Gastrocnemius medialis (tissue), 4 donors: ENCODE results near the gene SMARCAL1. TPM values are rescaled to one million over a fixed set of nuclear protein-coding genes. Genes with fewer than 3 reads are reported as not detected.

Experiments
- ATAC-seq, 2 donors: fragments of 150-250 bp; one replicate each; pipeline ENCODE4 v1.9.1; 2016
- DNase-seq, 2 donors: peaks; one replicate each; pipeline ENCODE4 v3.0.0-alpha.2; 2019
- H3K27ac ChIP-seq, 4 donors: fragments of 200-600 bp; sonication (generic); 1 replicate in 1 of 4; 2 replicates in 3 of 4; pipeline ENCODE4 v1.5.1; 2016 to 2018; ENCODE audit warnings: mild to moderate bottlenecking in 2 of 4, moderate library complexity in 1 of 4
- H3K27me3 ChIP-seq, 3 donors: fragments of 200-600 bp; sonication (generic) in 2 of 3; 1 replicate in 1 of 3; 2 replicates in 2 of 3; pipeline versions ENCODE4 v1.5.1 to v1.6.0; 2016 to 2019; ENCODE audit warnings: mild to moderate bottlenecking in 1 of 3, moderate library complexity in 1 of 3
- H3K36me3 ChIP-seq, 2 donors: fragments of 200-600 bp; sonication (generic) in 1 of 2; one replicate each; pipeline ENCODE4 v1.5.1; 2017 to 2018
- H3K4me1 ChIP-seq, 2 donors: fragments of 200-600 bp; sonication (generic) in 1 of 2; one replicate each; pipeline ENCODE4 v1.5.1; 2016 to 2017; ENCODE audit warnings: mild to moderate bottlenecking in 2 of 2
- H3K4me3 ChIP-seq, 4 donors: fragments of 200-600 bp; sonication (generic) in 3 of 4; 1 replicate in 1 of 4; 2 replicates in 3 of 4; pipeline ENCODE4 v1.5.1; 2016 to 2019; ENCODE audit warnings: mild to moderate bottlenecking in 2 of 4
- H3K9me3 ChIP-seq, 3 donors: fragments of 200-600 bp; sonication (generic) in 2 of 3; 1 replicate in 1 of 3; 2 replicates in 2 of 3; pipeline ENCODE4 v1.5.1; 2016 to 2019
- POLR2A ChIP-seq, 2 donors: fragments of 450-650 bp; IDR thresholded peaks; one replicate each; pipeline ENCODE4 v1.6.1; 2017; ENCODE audit warnings: antibody characterized with exemption in 2 of 2, mild to moderate bottlenecking in 2 of 2, moderate library complexity in 2 of 2
- in situ Hi-C, 4 donors: fragments of 200-750 bp; cut with MboI; loops; one replicate each; pipeline versions ENCODE4 v1.15.0 to v1.8.0; 2017; ENCODE audit warnings: low sequenced_read_pairs in 4 of 4
- intact Hi-C: fragments of 100-400 bp; cut with DNase I; formaldehyde crosslinking; loops from one replicate; pipeline ENCODE4 v1.15.1; 2023; ENCODE audit warnings: low total_unique reads
- total RNA-seq, 4 donors: library from RNA; depleted of rRNA; stranded (reverse); fragments of >200 nt; gene quantifications; one replicate each; pipeline versions ENCODE4 v1.1.0 to v1.2.3, GENCODE V29; 2016
- TF ChIP-seq, protein P1 (sequence below), 5 experiments: fragments of 450-650 bp in 3 of 5; fragments of 200-600 bp in 2 of 5; sonication (generic) in 2 of 5; IDR thresholded peaks in 4 of 5; conservative IDR thresholded peaks in 1 of 5; 1 replicate in 4 of 5; 2 replicates in 1 of 5; pipeline ENCODE4 v1.5.1; 2016 to 2019; ENCODE audit warnings: antibody characterized with exemption in 5 of 5, mild to moderate bottlenecking in 3 of 5, moderate library complexity in 3 of 5

Gene SMARCAL1
- total RNA-seq, 4 donors from 2014 or later = 5.8 to 20.7 (median 7.8) TPM

DNA sequence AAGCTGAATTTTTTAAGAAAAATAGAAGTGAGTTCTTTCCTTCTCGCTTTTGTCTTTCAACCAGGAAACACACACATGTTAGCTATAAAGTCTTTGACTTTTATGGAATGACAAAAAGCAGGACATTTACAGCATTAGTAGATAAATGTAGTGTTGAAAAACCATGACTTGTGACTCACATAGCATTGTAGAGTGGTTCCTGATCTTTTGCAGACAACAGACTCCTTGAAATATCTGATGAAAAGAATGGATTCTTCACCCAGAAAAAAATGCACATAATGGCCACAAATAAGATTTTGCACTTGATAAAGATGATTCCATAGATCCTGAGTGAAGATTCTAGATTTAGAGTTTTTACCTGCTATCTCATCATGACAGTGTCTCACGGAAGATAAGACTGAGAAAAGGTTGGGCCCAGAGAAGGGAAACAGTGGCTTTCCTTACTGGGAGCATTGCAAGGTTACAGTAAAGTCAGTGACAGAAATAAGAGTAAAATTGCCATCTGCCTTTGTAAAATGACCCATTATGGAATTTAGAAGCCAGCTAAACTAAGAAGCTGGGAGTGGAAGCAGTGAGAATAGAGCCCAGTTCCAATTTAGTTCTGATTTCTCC is 14.0 kb downstream of the SMARCAL1 start:
- TF ChIP-seq POLR2A (IDR thresholded peaks at IDR 0.05) = no peak
- TF ChIP-seq, protein P1, sequence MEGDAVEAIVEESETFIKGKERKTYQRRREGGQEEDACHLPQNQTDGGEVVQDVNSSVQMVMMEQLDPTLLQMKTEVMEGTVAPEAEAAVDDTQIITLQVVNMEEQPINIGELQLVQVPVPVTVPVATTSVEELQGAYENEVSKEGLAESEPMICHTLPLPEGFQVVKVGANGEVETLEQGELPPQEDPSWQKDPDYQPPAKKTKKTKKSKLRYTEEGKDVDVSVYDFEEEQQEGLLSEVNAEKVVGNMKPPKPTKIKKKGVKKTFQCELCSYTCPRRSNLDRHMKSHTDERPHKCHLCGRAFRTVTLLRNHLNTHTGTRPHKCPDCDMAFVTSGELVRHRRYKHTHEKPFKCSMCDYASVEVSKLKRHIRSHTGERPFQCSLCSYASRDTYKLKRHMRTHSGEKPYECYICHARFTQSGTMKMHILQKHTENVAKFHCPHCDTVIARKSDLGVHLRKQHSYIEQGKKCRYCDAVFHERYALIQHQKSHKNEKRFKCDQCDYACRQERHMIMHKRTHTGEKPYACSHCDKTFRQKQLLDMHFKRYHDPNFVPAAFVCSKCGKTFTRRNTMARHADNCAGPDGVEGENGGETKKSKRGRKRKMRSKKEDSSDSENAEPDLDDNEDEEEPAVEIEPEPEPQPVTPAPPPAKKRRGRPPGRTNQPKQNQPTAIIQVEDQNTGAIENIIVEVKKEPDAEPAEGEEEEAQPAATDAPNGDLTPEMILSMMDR (IDR thresholded peaks at IDR 0.05 in 4 of 5, conservative IDR thresholded peaks at IDR 0.05 in 1 of 5) = no peak
- H3K9me3 ChIP-seq = no peaks in the 10 kb centered on the region
- ATAC-seq = no peak
- no peak overlapping the region for H3K27ac ChIP-seq
- in situ Hi-C loops = no loop called here
- H3K4me3 ChIP-seq = no peak overlapping the region
- H3K36me3 ChIP-seq = peaks cover 0 to 58% of the 10 kb centered on the region in 2 donors
- DNase-seq = no peak
- H3K4me1 ChIP-seq = peaks cover 15 to 22% of the 10 kb centered on the region in 2 donors
- intact Hi-C loops = no loop called here
- no peaks in the 10 kb centered on the region for H3K27me3 ChIP-seq

DNA sequence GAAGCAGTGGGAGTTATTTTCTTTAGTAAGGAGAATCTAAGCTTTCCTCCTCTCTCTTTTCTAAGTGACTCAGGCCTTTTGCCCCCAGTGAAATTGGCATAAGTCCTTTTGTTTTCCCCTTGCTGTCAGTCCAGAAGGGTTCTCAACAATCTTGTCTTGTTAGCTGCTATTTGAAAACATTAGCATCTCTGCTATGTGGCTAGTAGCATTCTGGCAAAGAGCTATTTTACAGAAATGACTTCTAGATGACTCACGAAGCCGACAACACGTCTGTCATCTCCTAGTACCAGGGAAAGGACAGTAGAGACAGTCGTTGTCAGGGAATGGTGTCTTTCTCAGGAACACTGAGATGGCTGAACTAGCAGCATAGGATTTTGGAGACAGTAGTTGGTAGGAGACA is 14.7 kb downstream of the SMARCAL1 start:
- peaks cover 0 to 59% of the 10 kb centered on the region in 2 donors for H3K36me3 ChIP-seq
- no peak overlapping the region for H3K27ac ChIP-seq
- H3K27me3 ChIP-seq = no peaks in the 10 kb centered on the region
- no peaks in the 10 kb centered on the region for H3K9me3 ChIP-seq
- TF ChIP-seq POLR2A (IDR thresholded peaks at IDR 0.05) = no peak
- TF ChIP-seq, protein P1 (IDR thresholded peaks at IDR 0.05 in 4 of 5, conservative IDR thresholded peaks at IDR 0.05 in 1 of 5) = no peak
- ATAC-seq = no peak
- peaks cover 15 to 22% of the 10 kb centered on the region in 2 donors for H3K4me1 ChIP-seq
- H3K4me3 ChIP-seq = no peak overlapping the region
- in situ Hi-C loops (no loop called here), intact Hi-C loops (no loop called here)
- no peak for DNase-seq

DNA sequence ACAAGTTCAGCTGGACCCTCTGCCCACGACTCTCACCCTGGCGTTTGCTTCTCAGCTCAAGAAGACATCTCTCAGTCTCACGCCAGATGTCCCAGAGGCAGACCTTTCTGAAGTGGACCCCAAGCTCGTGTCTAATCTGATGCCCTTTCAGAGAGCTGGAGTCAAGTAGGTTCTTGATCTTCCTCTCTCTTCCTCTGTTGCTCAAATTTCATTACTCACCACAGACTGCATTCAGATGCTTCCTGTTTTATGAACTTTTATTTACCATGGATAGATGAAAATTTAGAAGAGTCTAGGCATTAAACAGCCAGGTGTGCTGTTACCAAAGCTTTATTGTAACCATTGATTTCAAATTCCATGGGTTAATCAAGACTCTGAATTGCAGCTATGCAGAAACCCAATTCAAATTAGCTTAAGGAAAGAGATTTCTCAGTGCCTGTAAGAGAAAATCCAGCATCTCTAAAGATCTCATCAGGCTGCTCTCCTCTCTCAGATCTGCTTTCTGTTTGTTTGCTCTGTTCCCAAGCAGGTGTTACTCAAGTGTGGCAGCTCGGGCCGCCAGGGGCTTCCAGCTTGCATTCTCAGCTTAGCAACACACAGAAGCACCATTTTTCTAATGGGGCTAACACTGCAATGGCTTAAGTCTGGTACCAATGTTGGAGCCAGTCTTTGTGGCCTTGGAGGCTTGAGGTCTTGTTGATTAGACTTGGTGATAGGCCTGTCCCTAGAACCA is 16.5 kb downstream of the SMARCAL1 start:
- in situ Hi-C loops (no loop called here), intact Hi-C loops (no loop called here)
- Histone ChIP-seq H3K4me3 (no peak overlapping the region), H3K27ac (no peak overlapping the region), H3K9me3 (no peaks in the 10 kb centered on the region), H3K36me3 (peaks cover 2 to 64% of the 10 kb centered on the region in 2 donors), H3K27me3 (no peaks in the 10 kb centered on the region), H3K4me1 (peaks cover 10 to 20% of the 10 kb centered on the region in 2 donors)
- DNase-seq (no peak), ATAC-seq (no peak)
- TF ChIP-seq POLR2A (IDR thresholded peaks at IDR 0.05) = no peak
- TF ChIP-seq, protein P1 (IDR thresholded peaks at IDR 0.05 in 4 of 5, conservative IDR thresholded peaks at IDR 0.05 in 1 of 5) = no peak

DNA sequence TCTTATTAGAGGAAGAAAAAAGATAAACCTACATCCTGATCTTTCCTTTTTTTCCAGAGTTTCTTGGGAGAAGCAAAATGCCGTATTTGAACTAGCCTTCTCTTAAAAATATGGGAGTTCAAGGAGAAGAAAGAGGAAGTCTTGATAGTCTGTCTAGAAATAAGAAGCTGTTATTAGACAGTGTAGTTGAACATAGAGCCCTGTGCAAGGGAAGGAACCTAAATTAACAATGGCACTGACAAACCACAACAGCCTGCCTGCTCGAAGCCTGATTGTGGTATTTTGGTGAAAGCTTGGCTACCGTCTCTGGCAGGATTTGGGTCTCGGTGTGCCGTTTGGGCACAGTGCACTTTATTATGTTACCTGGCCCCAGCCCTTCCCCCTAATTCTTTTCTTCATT is 17.1 kb downstream of the SMARCAL1 start:
- intact Hi-C loops (no loop called here), in situ Hi-C loops (no loop called here)
- no peak overlapping the region for H3K4me3 ChIP-seq
- H3K9me3 ChIP-seq = no peaks in the 10 kb centered on the region
- ATAC-seq = no peak
- no peak for TF ChIP-seq POLR2A (IDR thresholded peaks at IDR 0.05)
- TF ChIP-seq, protein P1 (IDR thresholded peaks at IDR 0.05 in 4 of 5, conservative IDR thresholded peaks at IDR 0.05 in 1 of 5) = no peak
- peaks cover 6 to 13% of the 10 kb centered on the region in 2 donors for H3K4me1 ChIP-seq
- H3K36me3 ChIP-seq = peaks cover 2 to 66% of the 10 kb centered on the region in 2 donors
- no peak overlapping the region for H3K27ac ChIP-seq
- no peak for DNase-seq
- no peaks in the 10 kb centered on the region for H3K27me3 ChIP-seq
